Globus pallidus (tissue), 1 donor: Measurements from ENCODE around the gene STXBP4.

Experiments used
- DNase-seq: peaks from one replicate; pipeline ENCODE4 v3.0.0-alpha.2; 2015; ENCODE audit warnings: low spot score

Gene STXBP4

GRCh38 chr17:55124730-55125360 lies 156.3 kb downstream of the STXBP4 start:
- DNase-seq: no peak

GRCh38 chr17:55133583-55133982 lies 165.0 kb downstream of the STXBP4 start:
- DNase-seq: no peak

GRCh38 chr17:55134486-55135157 lies 166.1 kb downstream of the STXBP4 start:
- no peak for DNase-seq

GRCh38 chr17:55140809-55141208 lies 172.2 kb downstream of the STXBP4 start:
- DNase-seq: no peak

- no peak for DNase-seq
Observed at GRCh38 chr17:55144518-55144917, 176.0 kb downstream of the STXBP4 start.

GRCh38 chr17:55149485-55149884 lies 180.9 kb downstream of the STXBP4 start:
- no peak for DNase-seq

GRCh38 chr17:55152236-55152635 lies 183.7 kb downstream of the STXBP4 start:
- DNase-seq: no peak

- DNase-seq: no peak
Observed at GRCh38 chr17:55154101-55154500, 185.5 kb downstream of the STXBP4 start.

- no peak for DNase-seq
Observed at GRCh38 chr17:55155856-55156560, 187.4 kb downstream of the STXBP4 start.

GRCh38 chr17:55157165-55157564 lies 188.6 kb downstream of the STXBP4 start:
- DNase-seq: no peak

GRCh38 chr17:55158439-55158838 lies 189.9 kb downstream of the STXBP4 start:
- DNase-seq: no peak

- no peak for DNase-seq
Observed at GRCh38 chr17:55159251-55159650, 190.7 kb downstream of the STXBP4 start.

GRCh38 chr17:55160501-55160900 lies 191.9 kb downstream of the STXBP4 start:
- DNase-seq: no peak

GRCh38 chr17:55161935-55162555 lies 193.5 kb downstream of the STXBP4 start:
- no peak for DNase-seq

GRCh38 chr17:55162556-55162946 lies 194.0 kb downstream of the STXBP4 start:
- DNase-seq: no peak

GRCh38 chr17:55163408-55163807 lies 194.8 kb downstream of the STXBP4 start:
- no peak for DNase-seq

- DNase-seq: no peak
Observed at GRCh38 chr17:55166506-55166905, 197.9 kb downstream of the STXBP4 start.

- no peak for DNase-seq
Observed at GRCh38 chr17:55167024-55167725, 198.6 kb downstream of the STXBP4 start.

GRCh38 chr17:55168958-55169687 lies 200.6 kb downstream of the STXBP4 start:
- DNase-seq: no peak

GRCh38 chr17:55171634-55172328 lies 203.2 kb downstream of the STXBP4 start:
- no peak for DNase-seq

- no peak for DNase-seq
Observed at GRCh38 chr17:55172612-55173011, 204.0 kb downstream of the STXBP4 start.
